Measurements from ENCODE around the gene RUFY2.

The RUFY2 gene

DNA sequence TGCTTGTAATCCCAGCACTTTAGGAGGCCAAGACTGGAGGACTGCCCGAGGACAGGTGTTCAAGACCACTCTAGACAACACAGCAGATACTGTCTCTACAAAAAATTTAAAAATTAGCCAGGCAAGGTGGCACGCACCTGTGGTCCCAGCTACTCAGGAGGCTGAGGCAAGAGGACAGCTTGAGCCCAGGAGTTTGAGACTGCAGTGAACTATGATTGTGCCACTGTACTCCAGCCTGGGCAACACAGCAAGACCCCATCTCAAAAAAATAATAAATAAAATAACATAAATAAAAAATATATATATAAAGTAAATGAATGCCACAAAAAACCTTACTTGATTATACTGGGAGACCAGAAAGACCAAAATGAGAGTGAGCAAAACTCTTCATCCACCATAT, 53.5 kb downstream of the RUFY2 start:
- TF ChIP-seq, protein P1, sequence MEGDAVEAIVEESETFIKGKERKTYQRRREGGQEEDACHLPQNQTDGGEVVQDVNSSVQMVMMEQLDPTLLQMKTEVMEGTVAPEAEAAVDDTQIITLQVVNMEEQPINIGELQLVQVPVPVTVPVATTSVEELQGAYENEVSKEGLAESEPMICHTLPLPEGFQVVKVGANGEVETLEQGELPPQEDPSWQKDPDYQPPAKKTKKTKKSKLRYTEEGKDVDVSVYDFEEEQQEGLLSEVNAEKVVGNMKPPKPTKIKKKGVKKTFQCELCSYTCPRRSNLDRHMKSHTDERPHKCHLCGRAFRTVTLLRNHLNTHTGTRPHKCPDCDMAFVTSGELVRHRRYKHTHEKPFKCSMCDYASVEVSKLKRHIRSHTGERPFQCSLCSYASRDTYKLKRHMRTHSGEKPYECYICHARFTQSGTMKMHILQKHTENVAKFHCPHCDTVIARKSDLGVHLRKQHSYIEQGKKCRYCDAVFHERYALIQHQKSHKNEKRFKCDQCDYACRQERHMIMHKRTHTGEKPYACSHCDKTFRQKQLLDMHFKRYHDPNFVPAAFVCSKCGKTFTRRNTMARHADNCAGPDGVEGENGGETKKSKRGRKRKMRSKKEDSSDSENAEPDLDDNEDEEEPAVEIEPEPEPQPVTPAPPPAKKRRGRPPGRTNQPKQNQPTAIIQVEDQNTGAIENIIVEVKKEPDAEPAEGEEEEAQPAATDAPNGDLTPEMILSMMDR (IDR thresholded peaks at IDR 0.05; ENCODE audit: low read depth, low read length): no peak
- H3K4me3 ChIP-seq (ENCODE audit: low read depth, low read length): no peak overlapping the region
- H3K36me3 ChIP-seq: peaks cover 4% of the 10 kb centered on the region
- no peaks in the 10 kb centered on the region for H3K4me1 ChIP-seq
- no peaks in the 10 kb centered on the region for H3K27me3 ChIP-seq
- no peaks in the 10 kb centered on the region for H3K9me3 ChIP-seq
- no peak for DNase-seq

DNA sequence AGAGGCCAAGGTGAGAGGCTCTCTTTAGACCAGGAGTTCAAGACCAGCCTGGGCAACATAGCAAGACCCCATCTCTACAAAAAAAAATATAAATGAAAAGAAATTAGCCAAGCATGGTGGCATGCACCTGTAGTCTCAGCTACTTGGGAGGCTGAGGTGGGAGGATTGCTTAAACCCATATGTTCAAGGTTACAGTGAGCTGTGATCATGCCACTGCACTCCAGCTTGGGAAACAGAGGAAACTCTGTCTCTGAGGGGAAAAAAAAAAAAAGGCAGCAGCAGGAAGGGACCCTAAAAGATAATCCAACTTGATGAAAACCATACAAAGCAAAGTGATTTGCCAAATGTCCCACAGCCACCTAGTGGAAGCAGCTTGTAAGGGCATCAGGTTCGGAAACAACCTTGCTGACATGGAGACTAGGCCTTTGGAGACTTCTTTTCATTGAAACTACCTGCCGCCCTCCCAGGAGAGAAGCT, 58.8 kb downstream of the RUFY2 start:
- no peaks in the 10 kb centered on the region for H3K27me3 ChIP-seq
- peaks cover 32% of the 10 kb centered on the region for H3K36me3 ChIP-seq
- H3K4me1 ChIP-seq: no peaks in the 10 kb centered on the region
- no peaks in the 10 kb centered on the region for H3K9me3 ChIP-seq
- TF ChIP-seq, protein P1 (IDR thresholded peaks at IDR 0.05; ENCODE audit: low read depth, low read length): peak; percentile 84
- peak; percentile 48 for DNase-seq
- H3K4me3 ChIP-seq (ENCODE audit: low read depth, low read length): no peak overlapping the region

DNA sequence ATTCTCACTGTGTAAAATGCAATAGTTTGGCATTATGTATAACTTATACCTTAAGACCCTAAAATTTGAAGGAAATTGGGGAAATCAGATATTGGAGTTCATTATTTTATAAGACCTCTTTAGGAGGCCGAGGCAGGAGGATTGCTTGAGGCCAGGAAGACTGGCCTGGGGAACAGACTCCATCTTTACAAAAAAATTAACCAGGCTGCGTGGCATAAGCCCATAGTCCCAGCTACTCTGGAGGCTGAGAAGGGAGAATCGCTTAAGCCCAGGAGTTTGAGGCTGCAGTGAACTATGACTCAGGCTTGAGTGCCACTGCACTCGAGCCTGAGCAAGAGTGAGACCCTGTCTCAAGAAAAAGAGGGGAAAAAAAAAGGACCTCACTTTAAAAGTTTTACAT, 60.3 kb downstream of the RUFY2 start:
- TF ChIP-seq, protein P1 (IDR thresholded peaks at IDR 0.05; ENCODE audit: low read depth, low read length): no peak
- no peak for DNase-seq

DNA sequence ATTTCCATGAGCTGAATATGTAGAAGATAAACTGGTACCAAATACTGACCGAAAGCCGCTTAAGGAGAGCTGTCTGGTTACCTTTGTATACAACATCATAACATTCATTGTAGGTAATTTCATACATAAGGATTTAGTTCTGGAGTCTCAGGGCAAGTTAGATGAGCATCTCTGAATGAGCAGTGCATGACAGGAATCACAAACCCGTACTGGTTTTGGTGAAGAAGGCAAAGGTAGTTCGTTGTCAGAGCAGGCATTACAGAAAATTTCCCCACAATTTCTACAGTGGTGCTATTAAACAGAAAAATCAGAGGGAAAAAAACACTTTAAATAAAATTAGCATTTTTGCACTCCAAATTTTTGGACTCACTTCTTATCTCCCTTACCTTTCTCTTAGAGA, 61.5 kb downstream of the RUFY2 start:
- Histone ChIP-seq H3K4me1 (no peaks in the 10 kb centered on the region), H3K27me3 (no peaks in the 10 kb centered on the region), H3K9me3 (no peaks in the 10 kb centered on the region), H3K4me3 (ENCODE audit: low read depth, low read length) (no peak overlapping the region), H3K36me3 (peaks cover 58% of the 10 kb centered on the region)
- DNase-seq: no peak
- TF ChIP-seq, protein P1 (IDR thresholded peaks at IDR 0.05; ENCODE audit: low read depth, low read length): no peak

More for the DNA sequence above, 60.3 kb downstream of the RUFY2 start:
- Histone ChIP-seq H3K36me3 (peaks cover 46% of the 10 kb centered on the region), H3K27me3 (no peaks in the 10 kb centered on the region), H3K4me3 (ENCODE audit: low read depth, low read length) (no peak overlapping the region), H3K4me1 (no peaks in the 10 kb centered on the region), H3K9me3 (no peaks in the 10 kb centered on the region)

DNA sequence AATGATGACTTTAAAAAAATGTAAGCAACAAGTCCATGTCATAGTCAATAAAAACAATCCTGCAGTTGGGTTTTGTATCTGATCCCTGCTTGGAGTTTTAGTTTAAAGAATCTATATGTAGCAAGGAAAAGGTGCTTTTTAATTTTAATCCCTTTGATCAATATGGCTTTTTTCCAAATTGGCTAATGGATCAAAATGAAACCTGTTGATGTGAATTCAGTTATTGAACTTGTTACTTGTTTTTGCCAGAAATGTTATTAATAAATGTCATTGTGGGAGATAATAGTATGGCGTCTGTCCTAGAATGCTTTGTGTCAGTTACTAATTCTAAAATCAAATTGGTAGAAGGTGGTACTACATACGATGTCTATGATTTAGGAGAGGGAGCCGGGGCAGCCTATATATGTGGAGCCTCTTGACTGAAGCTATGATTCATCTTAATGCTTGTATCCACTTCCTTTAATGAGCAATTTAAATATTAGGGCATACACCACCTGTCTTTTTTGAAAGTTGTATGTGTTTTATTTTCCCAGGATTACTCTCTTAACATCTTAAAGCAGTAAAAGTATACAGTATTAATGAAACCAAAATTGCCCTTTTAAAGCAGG, 64.1 kb downstream of the RUFY2 start:
- TF ChIP-seq, protein P1 (IDR thresholded peaks at IDR 0.05; ENCODE audit: low read depth, low read length): no peak
- no peaks in the 10 kb centered on the region for H3K9me3 ChIP-seq

DNA sequence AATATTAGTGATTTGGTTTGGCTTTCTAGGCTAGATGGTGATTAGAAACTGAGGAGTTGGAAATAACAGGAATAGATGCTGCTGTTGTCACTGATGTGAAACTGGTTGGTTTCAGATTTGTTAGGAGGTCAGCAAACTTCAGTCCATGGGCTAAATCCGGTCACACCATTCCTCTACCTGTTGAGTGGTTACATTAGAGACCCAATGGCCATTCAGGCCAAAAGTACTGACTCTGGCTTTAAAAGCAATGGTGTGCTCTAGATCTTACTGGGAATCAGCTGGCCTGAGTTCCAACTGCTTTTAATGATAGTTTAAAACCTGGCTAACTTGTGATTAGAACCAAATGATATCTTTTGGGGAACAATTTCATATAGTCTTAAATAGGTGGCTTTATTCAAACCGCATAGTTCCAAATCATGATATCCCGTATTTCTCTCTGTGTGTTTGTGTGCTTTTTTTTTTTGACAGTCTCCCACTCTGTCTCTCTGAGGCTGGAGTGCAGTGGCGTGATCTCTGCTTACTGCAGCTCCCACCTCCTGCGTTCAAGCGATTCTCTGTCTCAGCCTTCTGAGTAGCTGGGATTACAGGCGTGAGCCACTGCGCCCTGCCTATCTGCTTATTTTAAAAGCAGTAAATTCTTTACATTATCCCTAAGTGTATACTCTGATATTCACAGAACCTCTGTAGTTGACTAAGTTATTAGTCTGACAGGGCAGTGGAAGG, 66.6 kb downstream of the RUFY2 start:
- no peak overlapping the region for H3K4me3 ChIP-seq (ENCODE audit: low read depth, low read length)
- H3K4me1 ChIP-seq: peaks cover 6% of the 10 kb centered on the region
- peaks cover 88% of the 10 kb centered on the region for H3K36me3 ChIP-seq
- no peaks in the 10 kb centered on the region for H3K9me3 ChIP-seq
- H3K27me3 ChIP-seq: no peaks in the 10 kb centered on the region
- TF ChIP-seq, protein P1 (IDR thresholded peaks at IDR 0.05; ENCODE audit: low read depth, low read length): no peak
- no peak for DNase-seq

More for the DNA sequence above, 64.1 kb downstream of the RUFY2 start:
- Histone ChIP-seq H3K36me3 (peaks cover 84% of the 10 kb centered on the region), H3K4me1 (no peaks in the 10 kb centered on the region), H3K4me3 (ENCODE audit: low read depth, low read length) (no peak overlapping the region), H3K27me3 (no peaks in the 10 kb centered on the region)
- DNase-seq: no peak
